ENCODE measurements around the gene RTCB.

- TF ChIP-seq CTCF (IDR thresholded peaks at IDR 0.05) (no peak), POLR2AphosphoS5 (IDR thresholded peaks at IDR 0.05) (no peak), EP300 (IDR thresholded peaks at IDR 0.05) (no peak), POLR2A (IDR thresholded peaks at IDR 0.05) (no peak)
These were observed 11.6 kb upstream of the RTCB start for GRCh38 chr22:32423664-32424063.
